PFSK-1 (cell line): ENCODE measurements around the gene OSGEP.

Experiments used
- REST ChIP-seq, 2 experiments: IDR thresholded peaks; 2 replicates each; pipeline versions ENCODE4 v1.6.1 to v1.8.0; 2011 to 2012; ENCODE audit warnings: low read depth in 2 of 2, low read length in 2 of 2, control low read depth in 1 of 2, inconsistent platforms in 1 of 2, mild to moderate bottlenecking in 1 of 2, moderate library complexity in 1 of 2; ENCODE audit not compliant: insufficient read depth in 1 of 2
- TAF1 ChIP-seq: IDR thresholded peaks from 2 replicates; pipeline ENCODE4 v1.6.1; 2012; ENCODE audit warnings: low read length, control low read depth, borderline replicate concordance; ENCODE audit not compliant: insufficient read depth

GRCh38 chr14:20412876-20413743, 41.5 kb downstream of the OSGEP start, which contains the start of gene TEP1:
- TF ChIP-seq REST (IDR thresholded peaks at IDR 0.05; ENCODE audit: insufficient read depth in 1 of 2, low read depth in 2 of 2, low read length in 2 of 2) (no peak), TAF1 (no peak)
